Heart left ventricle (tissue), 16 donors: Measurements from ENCODE around the gene TRIM44. TPM values are rescaled to one million over a fixed set of nuclear protein-coding genes. Genes with fewer than 3 reads are reported as not detected.

Source experiments
- ATAC-seq, 4 donors: fragments of 200-7000 bp; cut with Tn5 transposase; one replicate each; pipeline ENCODE4 v1.9.1; 2020 to 2022; ENCODE audit warnings: moderate library complexity in 4 of 4, mild to moderate bottlenecking in 3 of 4, moderate number of reproducible peaks in 1 of 4
- DNase-seq, 5 donors: peaks; one replicate each; pipeline ENCODE4 v3.0.0-alpha.2; 2020
- H3K27ac ChIP-seq, 12 donors: fragments of 200-600 bp; sonication (generic) in 4 of 12; one replicate each; pipeline versions ENCODE4 v1.5.0 to v1.8.0; 2016 to 2022; ENCODE audit warnings: mild to moderate bottlenecking in 2 of 12
- H3K27me3 ChIP-seq, 9 donors: fragments of 200-600 bp; sonication (generic) in 2 of 9; one replicate each; pipeline versions ENCODE4 v1.5.1 to v1.8.0; 2016 to 2022; ENCODE audit warnings: mild to moderate bottlenecking in 3 of 9
- H3K36me3 ChIP-seq, 9 donors: fragments of 200-600 bp; sonication (generic) in 2 of 9; one replicate each; pipeline versions ENCODE4 v1.5.0 to v1.8.0; 2018 to 2022; ENCODE audit warnings: mild to moderate bottlenecking in 2 of 9
- H3K4me1 ChIP-seq, 12 donors: fragments of 200-600 bp; sonication (generic) in 4 of 12; one replicate each; pipeline versions ENCODE4 v1.5.0 to v1.8.0; 2016 to 2022; ENCODE audit warnings: mild to moderate bottlenecking in 3 of 12
- H3K4me3 ChIP-seq, 12 donors: fragments of 200-600 bp; sonication (generic) in 4 of 12; one replicate each; pipeline versions ENCODE4 v1.5.0 to v1.8.0; 2017 to 2022; ENCODE audit warnings: mild to moderate bottlenecking in 9 of 12, moderate library complexity in 4 of 12
- H3K9me3 ChIP-seq, 12 donors: fragments of 200-600 bp; sonication (generic) in 4 of 12; one replicate each; pipeline versions ENCODE4 v1.5.0 to v1.8.0; 2016 to 2022; ENCODE audit warnings: mild to moderate bottlenecking in 1 of 12
- POLR2A ChIP-seq, 2 donors: fragments of 450-650 bp; IDR thresholded peaks; one replicate each; pipeline ENCODE4 v1.6.1; 2017; ENCODE audit warnings: antibody characterized with exemption in 2 of 2, mild to moderate bottlenecking in 2 of 2, moderate library complexity in 2 of 2
- WGBS, 4 donors: extraction: QIAGEN DNeasy Blood & Tissue Kit in 2 of 4; methylation state at CpG; one replicate each; pipeline versions ENCODE4 v1.1.5 to v1.1.7; 2013 to 2018; 5-methylcytosine and 5-hydroxymethylcytosine counted together
- intact Hi-C, 10 donors: fragments of 100-400 bp; cut with DNase I; formaldehyde crosslinking; loops; one replicate each; pipeline versions ENCODE4 v1.11.1 to v1.14.2; 2022
- polyA plus RNA-seq, 2 donors: library from polyadenylated mRNA; stranded (reverse); fragments of 200-250 nt; gene quantifications; one replicate each; pipeline ENCODE4 v1.2.3, GENCODE V29; 2013
- total RNA-seq, 9 donors: library from RNA; depleted of rRNA in 2 of 9; stranded (reverse); fragments of >200 nt in 2 of 9; fragmentation: NEBNext Ultra II Directional in 3 of 9; extraction: Animal tissue kit (Norgen Biotek cat#: 25700) in 3 of 9; gene quantifications; one replicate each; pipeline versions ENCODE4 v1.1.0 to v1.2.4, GENCODE V29; 2016 to 2023
- TF ChIP-seq, protein P1 (sequence below), 12 donors: fragments of 200-600 bp; sonication (generic) in 4 of 12; IDR thresholded peaks; one replicate each; pipeline versions ENCODE4 v1.5.0 to v1.8.0; 2018 to 2022; ENCODE audit warnings: antibody characterized with exemption in 12 of 12, mild to moderate bottlenecking in 5 of 12
- donor health status: ischemic (EF 13 %, LVEDD 7.1; RV severe dilation, severe dysfunction).
- donor health status: healthy with polysubstance abuse.
- donor health status: DM: no; HTN: yes; CAD: no.
- donor health status: DM: no; HTN: no; CAD: no.
- donor health status: ischemic (EF 25% LVEDD 6.9; RV normal size, moderate dysfunction).
- donor health status: ischemic (EF 25% LVEDD 5.7; RV mildly dilated, moderate dysfunction).
- donor health status: healthy.
- donor health status: DM: yes; HTN: yes; CAD: no.
- donor health status: ischemic (EF 35%, LVEDD 5.7; RV mildly dilated, moderate dysfunction).
- donor health status: nonischemic (EF 11% LVEDD 7.7; RV severe dilation, severe dysfunction).
- donor health status: DM: yes; HTN: yes; CAD: no.
- donor health status: PGD.
- donor health status: ischemic (EF 29% LVEDD 5.4; RV normal size, mild dysfunction).
- donor health status: nonischemic (EF 23%, LVEDD 6.1; RV moderate dilation, normal function).

TRIM44 gene
- total and polyA plus RNA-seq, 11 donors, result 7.9 to 55.3 (median 44.1) TPM

DNA sequence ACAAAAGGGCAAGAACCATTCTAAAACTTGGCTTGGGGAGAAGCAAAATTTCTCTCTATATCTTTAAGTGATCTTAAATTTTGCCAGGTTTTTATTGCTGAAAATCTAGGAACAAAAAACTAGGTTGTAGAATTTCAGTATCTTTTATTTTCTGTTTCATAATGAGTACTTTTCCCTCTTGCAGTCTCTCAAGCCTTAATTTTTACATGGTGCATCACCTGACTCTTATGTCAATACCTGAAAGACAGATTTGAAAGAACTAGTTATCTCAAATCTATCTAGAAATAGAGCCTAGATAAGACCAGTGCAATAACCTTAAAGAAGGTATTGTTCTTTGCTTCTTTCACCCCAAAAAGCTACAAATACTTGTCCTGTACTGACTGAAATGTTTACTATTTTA lies 122.1 kb downstream of the TRIM44 start:
- Histone ChIP-seq H3K36me3 (no peaks in the 10 kb centered on the region), H3K27me3 (no peaks in the 10 kb centered on the region), H3K27ac (no peak overlapping the region), H3K9me3 (peaks cover 0 to 4% (median 0%) of the 10 kb centered on the region in 12 donors), H3K4me3 (no peak overlapping the region), H3K4me1 (peaks cover 0 to 36% (median 24%) of the 10 kb centered on the region in 12 donors)
- no peak for DNase-seq
- TF ChIP-seq, protein P1, sequence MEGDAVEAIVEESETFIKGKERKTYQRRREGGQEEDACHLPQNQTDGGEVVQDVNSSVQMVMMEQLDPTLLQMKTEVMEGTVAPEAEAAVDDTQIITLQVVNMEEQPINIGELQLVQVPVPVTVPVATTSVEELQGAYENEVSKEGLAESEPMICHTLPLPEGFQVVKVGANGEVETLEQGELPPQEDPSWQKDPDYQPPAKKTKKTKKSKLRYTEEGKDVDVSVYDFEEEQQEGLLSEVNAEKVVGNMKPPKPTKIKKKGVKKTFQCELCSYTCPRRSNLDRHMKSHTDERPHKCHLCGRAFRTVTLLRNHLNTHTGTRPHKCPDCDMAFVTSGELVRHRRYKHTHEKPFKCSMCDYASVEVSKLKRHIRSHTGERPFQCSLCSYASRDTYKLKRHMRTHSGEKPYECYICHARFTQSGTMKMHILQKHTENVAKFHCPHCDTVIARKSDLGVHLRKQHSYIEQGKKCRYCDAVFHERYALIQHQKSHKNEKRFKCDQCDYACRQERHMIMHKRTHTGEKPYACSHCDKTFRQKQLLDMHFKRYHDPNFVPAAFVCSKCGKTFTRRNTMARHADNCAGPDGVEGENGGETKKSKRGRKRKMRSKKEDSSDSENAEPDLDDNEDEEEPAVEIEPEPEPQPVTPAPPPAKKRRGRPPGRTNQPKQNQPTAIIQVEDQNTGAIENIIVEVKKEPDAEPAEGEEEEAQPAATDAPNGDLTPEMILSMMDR (IDR thresholded peaks at IDR 0.05), result no peak
- TF ChIP-seq POLR2A (IDR thresholded peaks at IDR 0.05), result no peak
- intact Hi-C loops, result no loop called here
- ATAC-seq, result no peak

DNA sequence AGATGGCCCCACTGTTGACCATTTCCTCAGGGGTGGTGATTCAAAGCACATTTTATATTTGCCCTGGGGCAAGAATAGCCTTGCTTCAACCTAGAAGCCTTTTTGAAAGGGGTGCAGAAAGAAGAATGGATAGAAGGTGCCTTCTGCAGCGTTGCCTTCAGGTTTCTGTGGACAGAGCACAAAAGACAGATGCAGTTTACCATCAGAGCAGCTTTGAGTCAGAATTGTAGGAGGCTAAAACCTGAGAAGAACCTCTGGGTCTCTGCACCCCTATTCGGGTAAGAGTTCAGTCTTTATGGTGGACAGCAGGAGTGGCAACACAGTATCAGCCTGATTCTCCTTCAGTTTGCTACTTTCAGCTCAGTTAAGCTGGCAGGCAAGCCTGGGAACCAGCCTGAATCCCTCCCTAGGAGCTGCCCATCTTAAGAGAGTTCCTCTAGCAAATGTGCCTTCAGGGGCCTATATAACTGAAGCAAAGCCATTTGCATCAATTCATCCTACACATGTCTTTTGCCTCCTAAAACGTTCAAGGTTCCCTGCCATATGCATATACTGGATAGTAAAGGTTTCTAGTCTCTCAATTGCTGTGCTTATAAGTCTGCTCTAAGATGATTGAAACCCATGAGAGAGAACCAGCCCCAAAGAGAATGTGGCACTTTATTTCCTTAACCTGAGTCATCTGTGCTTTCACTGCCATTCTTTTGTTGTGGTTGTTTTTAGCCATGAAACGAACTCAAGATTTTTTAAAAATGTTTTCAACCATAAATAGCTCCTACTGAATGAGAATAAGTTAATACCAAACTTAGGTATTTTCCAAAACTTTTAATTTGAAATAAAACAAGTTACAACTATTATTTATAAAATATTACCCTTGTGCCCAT lies 123.0 kb downstream of the TRIM44 start:
- TF ChIP-seq POLR2A (IDR thresholded peaks at IDR 0.05), result no peak
- TF ChIP-seq, protein P1 (IDR thresholded peaks at IDR 0.05), result no peak
- DNase-seq, result no peak
- no peak overlapping the region for H3K4me3 ChIP-seq
- H3K4me1 ChIP-seq, result peaks cover 0 to 42% (median 25%) of the 10 kb centered on the region in 12 donors
- H3K27me3 ChIP-seq, result no peaks in the 10 kb centered on the region
- WGBS, 4 donors, result 74 to 80% (median 79%) methylated on average over 4 of the region's 4 CpGs
- H3K36me3 ChIP-seq, result no peaks in the 10 kb centered on the region
- no peak for ATAC-seq
- H3K27ac ChIP-seq, result no peak overlapping the region
- intact Hi-C loops, result no loop called here
- no peaks in the 10 kb centered on the region for H3K9me3 ChIP-seq

DNA sequence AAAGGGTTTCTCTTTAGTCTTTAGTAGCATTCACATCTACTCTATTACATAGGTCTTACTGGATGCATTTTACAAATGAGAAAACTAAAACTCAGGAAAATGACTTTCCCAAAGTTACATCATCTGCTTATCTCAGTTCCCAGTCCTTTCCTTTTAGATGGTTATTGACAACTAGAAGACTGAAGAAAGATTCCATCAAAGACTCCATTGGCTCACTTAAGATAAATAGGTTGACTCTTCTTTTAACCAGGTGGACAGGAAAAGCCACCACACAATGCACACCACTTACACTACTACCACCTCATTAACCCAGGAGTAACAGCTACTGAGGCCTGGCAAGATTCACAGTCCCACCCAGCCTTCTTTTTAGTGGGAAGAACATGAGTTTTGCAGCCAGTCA lies 123.6 kb downstream of the TRIM44 start:
- intact Hi-C loops, result no loop called here
- no peak for TF ChIP-seq POLR2A (IDR thresholded peaks at IDR 0.05)
- TF ChIP-seq, protein P1 (IDR thresholded peaks at IDR 0.05), result no peak
- ATAC-seq, result no peak
- Histone ChIP-seq H3K4me3 (no peak overlapping the region), H3K27me3 (no peaks in the 10 kb centered on the region), H3K36me3 (no peaks in the 10 kb centered on the region), H3K9me3 (no peaks in the 10 kb centered on the region), H3K27ac (no peak overlapping the region), H3K4me1 (peaks cover 0 to 42% (median 23%) of the 10 kb centered on the region in 12 donors)
- no peak for DNase-seq

DNA sequence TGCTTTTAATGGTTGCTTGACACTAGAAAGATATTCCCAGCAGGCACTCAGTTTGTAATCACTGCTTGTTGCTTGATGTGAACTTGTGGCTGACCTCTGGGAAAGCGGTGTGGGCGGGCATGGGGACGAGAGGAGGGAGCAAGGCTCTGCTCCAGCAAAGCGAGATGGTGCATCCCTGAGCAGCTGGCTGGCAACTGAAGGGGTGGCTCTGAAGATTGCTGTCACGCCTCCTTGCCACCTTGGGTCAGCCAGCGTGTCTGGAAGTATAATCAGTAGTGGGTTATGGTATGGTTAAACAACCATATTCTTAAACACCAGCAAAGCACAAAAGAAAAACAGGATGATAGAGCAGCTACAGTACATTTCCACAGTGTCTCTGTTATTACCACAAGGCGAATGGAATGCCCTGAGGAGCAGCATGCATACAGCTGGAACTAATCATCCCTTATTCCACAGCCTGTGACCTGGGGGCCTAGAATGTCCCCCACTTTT lies 124.5 kb downstream of the TRIM44 start:
- H3K4me1 ChIP-seq, result peaks cover 0 to 38% (median 17%) of the 10 kb centered on the region in 12 donors
- H3K36me3 ChIP-seq, result no peaks in the 10 kb centered on the region
- WGBS, 4 donors, result 60 to 80% (median 70%) methylated on average over 7 of the region's 7 CpGs
- no peak overlapping the region for H3K27ac ChIP-seq
- intact Hi-C loops, result no loop called here
- TF ChIP-seq, protein P1 (IDR thresholded peaks at IDR 0.05), result no peak
- TF ChIP-seq POLR2A (IDR thresholded peaks at IDR 0.05), result no peak
- H3K9me3 ChIP-seq, result no peaks in the 10 kb centered on the region
- no peaks in the 10 kb centered on the region for H3K27me3 ChIP-seq
- H3K4me3 ChIP-seq, result no peak overlapping the region
- DNase-seq (peak in 3 of 5 donors; percentile 29 to 62 (median 36)), ATAC-seq (peak in 2 of 4 donors; percentile 31 to 63)
